ENCODE data around the gene KLK14.

KLK14 gene

DNA sequence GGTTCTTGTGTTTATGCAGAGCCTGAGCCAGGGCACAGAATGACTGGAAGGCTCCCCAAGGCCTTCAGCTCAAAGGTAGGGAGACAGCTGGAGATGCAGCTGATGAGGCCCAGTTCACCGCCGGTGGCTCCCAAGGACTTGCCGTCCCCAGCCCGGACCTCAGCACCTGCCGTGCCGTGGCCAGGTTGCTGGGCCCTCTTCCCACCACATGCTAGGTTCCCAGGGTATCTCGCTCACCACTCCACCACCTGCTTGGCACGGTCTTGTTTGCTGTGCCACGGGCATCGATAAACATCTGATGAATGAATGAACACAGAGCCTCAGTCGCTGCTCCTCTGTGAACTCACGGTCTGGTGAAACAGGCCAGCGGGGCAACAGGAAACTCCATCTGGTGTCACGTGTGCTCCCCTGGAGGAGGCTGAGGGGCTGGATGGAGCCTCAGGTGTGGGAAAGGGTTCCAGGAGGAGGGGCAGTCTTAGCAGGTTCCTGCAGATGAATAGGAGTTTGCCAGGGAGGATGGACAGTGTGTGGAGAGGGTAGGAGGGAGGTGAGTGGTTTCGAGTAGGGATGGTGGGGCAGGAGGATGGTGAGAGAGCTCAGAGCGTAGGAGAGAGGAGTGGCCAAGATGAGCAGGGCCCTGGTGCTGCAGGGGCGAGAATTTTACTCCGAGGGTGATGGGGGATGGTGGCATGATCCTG lies 3.6 kb upstream of the KLK14 start:
- DNase-seq (ENCODE audit: low spot score), result no peak

DNA sequence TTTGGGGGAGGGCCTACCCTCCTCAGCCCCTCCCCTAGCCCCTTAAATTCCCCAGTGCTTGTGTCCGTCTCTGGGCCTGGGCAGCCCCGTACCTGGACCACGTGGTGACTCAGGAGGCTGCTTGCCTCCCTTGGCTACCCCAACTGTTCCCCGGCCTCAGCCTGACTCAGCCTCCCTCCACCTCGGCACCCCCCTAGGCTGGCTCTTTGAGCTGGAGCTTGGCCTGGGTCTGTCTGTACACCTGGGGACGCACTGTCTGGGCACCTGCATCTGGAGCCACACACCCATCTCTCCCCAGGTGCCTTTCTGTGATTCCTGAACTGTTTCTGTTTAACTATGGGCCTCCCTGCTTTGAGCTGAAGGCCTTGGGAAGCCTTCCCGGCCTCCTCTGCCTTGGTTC lies 1.8 kb upstream of the KLK14 start:
- DNase-seq (ENCODE audit: low spot score), result no peak

DNA sequence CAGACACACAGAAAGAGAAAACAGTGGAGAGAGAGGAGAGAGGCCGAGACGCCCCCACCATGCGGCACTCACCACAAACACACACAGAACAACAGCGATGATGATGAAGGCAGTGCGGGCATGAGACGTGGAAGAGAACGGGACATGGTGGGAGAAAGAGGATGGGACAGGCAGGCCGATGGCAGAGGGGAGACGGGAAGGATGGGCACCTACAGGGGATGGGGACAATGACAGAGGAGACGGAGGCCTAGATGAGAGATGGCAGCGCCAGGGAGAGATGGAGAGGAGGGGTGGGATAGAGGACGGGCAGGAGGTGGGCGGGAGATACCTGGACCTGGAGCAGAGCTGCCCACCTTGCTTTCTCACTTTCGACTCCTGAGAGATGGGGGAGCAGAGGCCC lies 1.1 kb upstream of the KLK14 start:
- no peak for DNase-seq (ENCODE audit: low spot score)

DNA sequence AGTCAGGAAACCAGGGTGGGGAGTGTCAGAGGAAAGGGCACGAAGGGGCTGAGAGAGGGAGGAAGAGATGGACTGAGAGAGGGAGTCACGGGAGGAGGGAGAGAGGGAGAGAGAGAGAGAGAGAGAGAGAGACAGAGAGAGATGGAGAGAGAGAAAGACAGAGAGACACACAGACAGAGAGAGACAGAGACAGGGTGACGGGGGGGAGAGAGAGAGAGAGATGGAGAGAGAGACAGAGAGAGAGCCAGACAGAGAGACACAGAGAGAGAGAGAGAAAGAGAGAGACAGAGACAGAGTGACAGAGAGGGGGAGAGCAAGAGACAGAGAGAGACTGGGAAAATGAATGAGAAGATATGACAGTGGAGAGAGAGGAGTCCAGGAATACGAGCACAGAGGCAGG lies 494 bp upstream of the KLK14 start:
- no peak for DNase-seq (ENCODE audit: low spot score)

DNA sequence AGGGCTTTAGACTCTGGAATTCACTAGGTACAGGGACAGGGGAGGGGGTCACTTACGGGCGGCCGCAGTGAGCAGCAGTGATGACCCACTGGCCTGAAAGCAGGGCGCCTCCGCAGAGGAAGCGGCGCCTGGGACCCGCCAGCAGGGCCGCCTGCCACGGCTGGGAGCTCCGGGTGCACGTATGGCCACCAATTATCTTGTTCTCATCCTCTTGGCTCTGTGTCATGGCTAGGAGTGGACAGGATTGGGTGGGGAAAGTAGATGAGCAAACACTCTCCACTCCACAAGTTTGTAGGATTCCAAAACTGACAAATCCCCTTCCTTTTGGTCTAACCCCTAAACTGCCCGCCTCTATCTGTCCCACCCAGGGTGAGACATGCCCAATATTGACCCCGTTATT lies 1.2 kb downstream of the KLK14 start:
- DNase-seq (ENCODE audit: low spot score), result no peak

DNA sequence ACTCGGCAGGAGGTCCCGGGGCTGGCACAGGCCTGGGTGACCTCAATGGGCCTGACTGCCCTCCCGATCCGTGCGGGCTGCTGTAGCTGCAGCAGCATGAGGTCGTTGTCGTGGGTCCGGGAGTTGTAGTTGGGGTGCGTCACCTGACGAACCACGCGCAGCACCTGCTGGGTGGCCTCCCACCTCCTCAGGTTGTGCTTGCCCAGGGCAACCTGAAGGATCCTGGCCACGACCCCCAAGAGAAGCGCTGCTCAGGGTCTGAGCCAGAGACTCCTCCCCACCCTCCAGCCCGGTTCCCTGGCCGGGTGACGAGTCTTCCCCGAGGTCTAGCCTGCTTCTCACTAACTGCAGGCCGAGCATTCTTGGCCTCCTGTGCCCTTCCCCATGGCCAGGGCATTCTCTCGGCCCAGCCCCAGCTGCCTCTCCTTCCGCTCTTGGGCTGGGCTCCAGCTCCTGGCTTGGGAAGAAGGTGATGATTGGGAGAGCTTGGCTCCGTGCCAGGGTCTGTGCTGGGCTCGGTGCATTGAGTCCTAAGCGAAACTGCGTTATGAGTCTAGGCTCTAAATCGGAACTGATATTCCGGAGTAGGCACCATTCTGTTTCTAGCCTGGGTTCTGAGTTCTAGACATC lies 3.1 kb downstream of the KLK14 start:
- DNase-seq (ENCODE audit: low spot score), result no peak

DNA sequence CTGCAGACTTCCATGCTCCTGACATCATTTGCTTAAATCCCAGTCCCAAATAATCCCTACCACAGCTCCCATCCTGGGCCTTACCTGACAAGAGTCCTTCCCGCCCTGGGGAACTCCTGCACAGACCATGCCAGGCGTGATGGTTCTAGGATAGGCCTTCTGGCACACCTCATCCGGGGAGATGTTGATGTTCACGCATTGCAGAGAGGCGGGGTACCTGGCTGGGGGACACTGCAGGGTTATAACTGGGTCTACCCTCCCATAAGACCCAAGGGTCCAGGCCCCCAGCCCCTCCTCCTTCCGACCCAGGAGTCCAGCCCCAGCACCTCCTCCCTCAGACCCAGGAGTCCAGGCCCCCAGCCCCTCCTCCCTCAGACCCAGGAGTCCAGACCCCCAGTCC lies 4.0 kb downstream of the KLK14 start:
- no peak for DNase-seq (ENCODE audit: low spot score)

DNA sequence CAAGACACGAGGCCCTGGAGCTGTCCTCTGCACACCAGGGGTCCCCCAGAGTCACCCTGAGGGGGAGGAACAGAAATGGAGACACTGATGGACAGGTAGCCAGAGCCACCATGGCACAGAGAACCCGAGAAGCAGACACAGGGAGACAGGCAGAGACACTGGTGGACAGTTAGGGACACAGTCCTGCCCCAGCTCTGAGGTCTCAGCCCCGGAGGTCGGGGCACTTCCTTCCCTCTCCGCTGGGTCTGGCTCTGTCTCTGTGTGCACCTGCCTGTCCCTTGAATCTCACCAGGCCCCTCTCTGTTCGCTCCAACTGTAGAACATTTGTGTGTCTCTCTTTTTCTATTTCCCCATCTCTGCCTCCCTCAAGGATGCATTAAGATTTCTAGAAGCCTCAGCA lies 4.6 kb downstream of the KLK14 start:
- no peak for DNase-seq (ENCODE audit: low spot score)

DNA sequence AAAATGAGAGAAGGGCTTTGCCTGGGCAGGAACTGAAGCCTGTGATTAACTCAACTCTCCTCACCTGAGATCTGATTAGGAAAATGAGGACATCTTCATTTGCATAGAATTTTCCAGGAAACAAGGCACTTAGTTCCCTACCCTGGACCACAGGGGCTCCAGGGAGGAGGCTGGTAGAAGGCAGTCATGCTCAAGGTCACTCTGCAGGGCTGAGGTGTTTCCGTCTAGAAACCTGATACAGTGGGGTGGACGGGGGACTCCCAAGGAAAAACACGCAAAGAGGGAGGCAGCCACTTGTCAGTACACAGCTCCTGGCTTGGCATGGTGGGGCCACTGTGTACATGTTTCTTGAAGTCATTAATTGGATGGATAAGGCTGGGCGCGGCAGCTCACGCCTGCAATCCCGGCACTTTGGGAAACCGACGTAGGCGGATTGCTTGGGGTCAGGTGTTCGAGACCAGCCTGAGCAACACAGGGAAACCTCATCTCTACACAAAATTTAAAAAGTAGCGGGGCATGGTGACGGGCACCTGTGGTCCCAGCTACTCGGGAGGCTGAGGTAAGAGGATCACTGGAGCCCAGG lies 6.0 kb downstream of the KLK14 start:
- DNase-seq (ENCODE audit: low spot score), result no peak

DNA sequence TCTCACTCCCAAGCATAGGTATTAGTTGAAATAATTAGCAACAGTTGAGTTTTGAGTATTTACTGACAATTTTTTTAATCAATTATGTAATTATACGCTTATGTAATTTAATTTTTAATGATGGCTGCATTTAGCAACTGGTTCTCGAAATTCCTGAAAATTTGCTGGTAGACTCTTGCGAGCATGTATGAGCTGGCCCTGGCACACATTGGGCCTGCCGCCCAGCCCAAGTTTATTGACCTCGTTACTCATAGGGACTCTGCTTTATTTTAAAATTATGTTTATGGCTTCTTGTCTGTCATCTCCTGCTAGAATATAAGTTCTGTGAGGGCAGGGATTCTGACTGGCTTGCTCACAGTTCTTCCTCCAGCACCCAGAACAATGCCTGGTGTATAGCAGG lies 6.7 kb downstream of the KLK14 start:
- no peak for DNase-seq (ENCODE audit: low spot score)

DNA sequence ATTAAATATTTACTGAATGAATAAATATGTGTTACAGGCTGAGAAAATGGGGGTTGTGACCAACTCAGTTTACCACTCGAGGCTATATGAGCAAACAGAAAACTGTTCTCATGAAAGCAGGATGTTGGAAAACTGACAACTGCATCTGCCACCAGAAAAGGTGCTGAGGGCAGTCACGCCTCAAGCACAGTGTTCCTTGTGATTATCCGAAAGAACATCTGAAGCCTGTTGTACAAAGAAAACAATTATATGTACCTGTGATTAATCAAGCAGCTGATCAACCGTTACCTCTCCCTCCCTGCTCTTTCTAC lies 11.6 kb downstream of the KLK14 start:
- DNase-seq (ENCODE audit: low spot score), result no peak

DNA sequence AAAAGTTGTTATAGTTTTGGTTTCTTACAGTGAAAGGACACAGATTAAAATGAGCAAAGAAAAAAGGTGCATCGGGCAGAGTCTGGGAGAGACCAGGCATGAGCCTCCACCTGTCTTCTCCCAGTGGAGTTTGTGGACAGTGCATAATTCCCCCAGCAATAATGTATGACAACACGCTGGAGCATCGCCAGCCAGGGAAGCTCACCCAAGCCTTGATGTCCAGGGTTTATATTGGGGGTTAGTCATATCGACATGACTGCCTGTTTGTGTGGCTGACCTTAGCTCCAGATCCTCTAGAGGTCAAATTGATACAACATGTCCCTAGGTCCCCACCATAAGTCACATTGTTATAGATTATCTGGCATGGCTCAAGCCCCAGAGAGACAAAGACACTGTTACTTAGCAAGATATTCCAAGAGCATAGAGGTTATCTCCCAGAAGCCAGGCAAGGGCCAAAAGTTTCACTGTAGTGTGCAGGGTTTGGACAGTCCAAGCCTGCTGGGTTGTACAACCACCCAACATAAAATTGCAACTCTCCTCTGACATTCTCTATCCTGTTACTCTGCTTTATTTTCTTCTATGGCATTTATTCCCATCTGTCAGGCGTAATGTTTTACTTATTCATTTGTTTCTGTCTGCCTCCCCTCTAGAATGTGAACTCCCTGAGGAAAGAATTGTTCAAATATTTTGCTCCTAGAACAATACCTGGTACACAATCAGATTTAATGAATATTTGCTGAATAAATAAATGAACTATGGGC lies 12.2 kb downstream of the KLK14 start:
- DNase-seq (ENCODE audit: low spot score), result no peak

DNA sequence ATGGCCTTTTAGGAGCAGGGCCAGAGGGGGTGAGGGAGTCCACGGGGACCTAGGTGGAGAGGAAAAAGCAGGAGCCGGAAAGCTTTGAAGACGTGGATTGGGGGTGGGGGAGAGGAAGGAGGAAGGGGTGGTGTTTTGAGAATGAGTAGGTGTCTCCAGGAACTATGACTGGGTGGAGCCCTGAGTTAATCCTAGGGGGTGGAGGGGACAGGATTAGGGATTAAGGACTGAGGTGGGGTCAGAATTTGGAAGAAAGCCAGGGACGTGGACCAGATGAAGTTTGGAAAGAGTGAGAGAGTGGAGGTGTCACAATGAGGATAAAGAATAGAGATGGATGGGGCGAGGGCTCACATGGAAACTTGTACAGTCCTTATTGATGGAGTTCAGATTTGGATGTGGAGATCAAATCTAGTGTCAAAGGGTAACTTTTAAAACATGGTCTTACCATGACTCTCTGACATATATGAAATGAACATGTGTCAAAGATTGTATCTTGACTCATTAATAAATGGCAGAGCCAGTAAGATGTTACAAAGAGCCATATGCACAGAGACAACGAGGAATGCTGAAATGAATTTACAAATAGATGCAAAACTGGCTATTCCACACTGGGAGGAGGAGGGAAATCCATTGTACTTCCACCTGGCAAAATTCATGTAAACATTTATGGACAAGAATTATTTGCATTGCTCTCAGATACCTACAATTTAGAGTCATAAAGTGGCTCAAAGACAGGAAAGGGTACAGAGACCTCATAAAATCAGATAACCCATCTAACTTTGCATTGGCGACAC lies 16.1 kb downstream of the KLK14 start:
- no peak for DNase-seq (ENCODE audit: low spot score)

DNA sequence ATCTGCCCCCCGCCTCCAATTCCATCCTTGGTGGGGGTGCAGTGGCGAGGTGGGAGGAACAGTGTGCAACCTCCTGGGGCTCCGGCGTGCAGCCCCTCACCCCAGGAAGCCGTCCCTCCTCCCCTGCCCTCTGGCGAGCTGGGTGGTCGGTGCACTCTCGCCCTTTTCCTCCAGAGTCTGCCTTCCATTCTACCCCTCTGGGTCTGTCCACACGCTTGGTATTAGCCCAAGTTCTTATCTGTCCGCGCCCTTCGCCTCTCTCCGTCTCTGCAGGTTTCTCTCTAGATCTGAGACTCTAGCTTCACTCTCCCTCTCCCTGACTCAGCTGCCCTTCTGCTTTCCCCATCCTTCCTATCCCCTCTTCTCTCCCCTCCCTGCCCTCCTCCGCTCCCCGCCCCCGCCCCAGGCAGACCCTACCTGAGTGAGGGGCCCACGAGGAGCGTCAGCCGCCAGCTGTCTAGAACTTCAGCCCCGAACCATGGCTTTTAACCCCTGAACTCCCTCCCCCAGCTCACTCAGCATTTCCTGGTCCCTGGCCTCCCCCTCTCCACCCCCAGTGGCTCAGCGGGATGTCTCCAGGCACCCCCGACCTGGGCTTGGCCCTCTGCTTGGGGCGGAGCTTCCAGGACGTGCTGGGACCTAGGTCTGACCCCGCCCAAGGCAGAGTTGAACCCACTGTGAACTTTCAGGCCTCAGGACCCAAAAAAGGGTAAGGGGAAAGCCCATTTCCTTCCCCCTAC lies 17.3 kb downstream of the KLK14 start:
- DNase-seq (ENCODE audit: low spot score), result no peak

DNA sequence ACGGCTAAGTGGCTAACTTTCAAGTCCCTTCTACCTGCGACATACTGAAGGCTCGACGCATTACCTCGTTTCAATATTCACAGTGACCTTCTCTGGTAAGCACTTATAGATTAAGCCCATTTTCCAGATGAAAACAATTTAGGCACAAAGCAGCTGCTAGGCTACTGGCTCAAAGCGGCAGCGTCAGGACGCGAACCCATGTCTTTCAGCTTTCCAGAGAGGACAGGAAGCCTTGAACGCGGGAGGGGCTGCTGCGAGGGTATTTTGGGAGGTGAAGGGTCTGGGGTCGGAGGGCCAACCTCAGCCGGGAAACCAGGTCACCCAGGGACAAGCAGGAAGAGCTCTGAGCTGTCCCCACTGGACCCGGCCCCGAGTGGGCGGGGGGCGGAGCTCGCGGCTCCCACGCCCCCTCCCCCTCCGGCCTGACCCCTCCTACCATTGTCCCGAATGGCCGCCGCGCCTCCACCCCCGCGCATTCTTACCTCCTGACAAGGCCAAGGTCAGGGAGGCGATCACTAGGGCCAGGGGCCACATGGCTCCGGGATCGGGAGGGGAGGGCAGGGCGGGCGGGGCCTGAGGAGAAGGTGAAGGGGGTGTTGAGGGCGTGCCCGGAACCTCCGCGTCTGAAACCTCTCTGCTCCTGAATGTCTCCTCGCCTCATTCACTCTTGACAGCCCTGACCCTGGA lies 18.0 kb downstream of the KLK14 start, which contains the start of gene KLK13:
Gene KLK13 (minus strand): TSS at position 559 of the 687 bp plus-strand sequence. CDS start 25 bp downstream, at position 534.
- DNase-seq (ENCODE audit: low spot score), result no peak

DNA sequence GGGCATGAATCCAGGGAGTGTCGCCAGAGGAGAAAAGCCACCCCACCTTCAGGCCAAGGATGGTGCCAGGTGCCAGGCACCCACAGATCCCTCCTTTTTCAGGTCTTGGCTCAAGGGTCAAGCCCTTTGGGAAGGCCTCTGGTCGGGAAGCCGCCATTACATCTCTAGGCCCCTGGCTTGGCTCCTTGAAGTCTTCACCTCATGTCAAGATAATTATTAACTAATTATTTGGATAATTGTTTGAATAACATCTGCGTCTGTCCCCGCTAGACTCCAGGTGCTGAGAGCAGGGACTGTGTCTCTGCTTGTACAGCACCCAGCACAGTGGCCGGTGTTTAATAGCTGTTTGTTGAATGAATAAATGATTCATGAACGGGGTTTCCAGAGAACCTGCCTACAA lies 19.0 kb downstream of the KLK14 start:
- no peak for DNase-seq (ENCODE audit: low spot score)

DNA sequence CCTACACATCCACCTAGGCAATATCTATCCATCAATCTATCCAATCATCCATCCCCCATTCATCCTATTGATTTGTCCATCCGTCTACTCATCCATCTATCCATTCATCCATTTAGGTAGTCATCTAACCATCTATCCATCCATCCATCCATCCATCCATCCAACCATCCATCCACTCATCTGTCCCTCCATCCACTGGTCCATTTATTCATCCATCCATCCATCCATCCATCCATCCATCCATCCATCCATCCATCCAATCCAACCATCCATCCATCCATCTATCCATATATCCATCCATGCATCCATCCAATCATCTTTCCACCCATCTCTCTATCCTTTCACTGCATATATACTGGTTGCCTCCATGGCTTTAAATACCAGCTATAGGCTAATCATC lies 21.7 kb downstream of the KLK14 start:
- no peak for DNase-seq (ENCODE audit: low spot score)

DNA sequence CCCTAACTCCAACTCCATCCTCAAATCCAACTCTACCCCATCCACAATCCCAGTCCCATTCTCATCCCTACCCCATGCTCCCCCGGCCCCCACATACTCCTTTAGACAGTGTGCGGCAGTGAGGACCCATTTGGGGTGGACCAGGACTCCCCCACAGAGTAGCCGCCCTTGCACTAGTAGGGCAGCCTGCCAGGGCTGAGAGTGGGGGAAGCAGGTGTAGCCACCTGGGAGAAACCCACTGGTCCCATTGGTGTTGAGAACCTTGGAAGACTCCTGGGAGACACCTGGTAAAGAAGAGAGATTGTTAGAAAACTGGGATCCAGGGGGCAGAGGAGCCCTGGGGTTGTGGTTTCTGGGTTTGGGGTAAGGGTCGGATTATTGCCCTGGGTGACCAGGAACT lies 22.4 kb downstream of the KLK14 start:
- DNase-seq (ENCODE audit: low spot score), result no peak

DNA sequence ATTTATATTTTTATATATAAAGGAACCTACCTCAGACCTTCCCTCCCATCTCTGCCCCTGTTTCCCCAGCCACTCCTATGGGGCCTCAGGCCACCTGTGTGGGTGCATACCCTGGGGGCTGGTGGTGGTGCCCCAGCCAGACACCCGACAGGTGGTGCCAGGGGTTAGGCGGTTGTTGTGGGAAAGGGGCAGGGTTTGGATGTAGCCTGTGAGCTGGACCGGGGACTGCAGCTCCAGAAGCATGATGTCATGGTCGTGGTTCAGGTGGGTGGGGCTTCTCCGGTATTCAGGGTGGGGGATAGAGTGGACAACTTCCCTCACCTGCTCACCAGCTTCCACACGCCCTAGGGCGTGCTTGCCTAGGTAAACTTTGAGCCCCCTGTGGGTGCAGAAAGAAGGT lies 23.0 kb downstream of the KLK14 start:
- no peak for DNase-seq (ENCODE audit: low spot score)

DNA sequence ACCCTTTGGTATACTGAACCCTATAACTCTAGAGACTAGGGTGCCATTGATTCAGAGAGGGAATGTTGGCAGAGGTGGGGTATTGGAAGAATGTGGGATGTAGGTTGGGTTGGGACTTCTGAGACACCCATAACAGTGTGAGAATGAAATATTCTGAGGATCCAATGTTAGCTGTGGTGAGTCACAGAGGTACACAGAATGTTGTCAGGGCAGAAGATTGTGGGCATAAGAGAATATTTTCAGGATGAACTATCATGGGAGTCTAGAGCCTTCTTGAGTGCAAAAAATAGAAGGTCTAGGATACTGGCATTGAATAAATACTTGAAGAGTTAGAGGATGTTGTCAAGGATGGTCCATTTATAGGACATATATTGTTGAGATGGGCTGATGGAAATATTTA lies 26.8 kb downstream of the KLK14 start:
- DNase-seq (ENCODE audit: low spot score), result no peak

DNA sequence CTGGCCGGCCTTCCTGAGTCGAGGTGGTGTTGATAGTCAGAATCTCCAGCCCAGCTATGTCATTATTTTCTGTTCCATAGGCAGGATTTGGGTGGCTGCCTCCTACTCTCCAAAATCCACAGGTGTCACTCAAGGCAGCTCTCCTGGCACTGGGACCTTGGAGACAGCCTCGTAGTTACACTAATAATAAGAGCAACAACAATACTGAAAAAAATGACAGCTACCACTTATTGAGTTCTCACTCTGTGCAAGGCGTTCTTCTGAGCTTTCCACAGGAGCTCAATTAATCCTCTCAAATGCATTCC lies 35.7 kb downstream of the KLK14 start:
- no peak for DNase-seq (ENCODE audit: low spot score)
